A549 (cell line): Measurements from ENCODE around the gene SYTL3.

Experiments used
- EP300 ChIP-seq, 2 experiments: fragments of >200 bp; sonication (Bioruptor Twin); formaldehyde crosslinking; IDR thresholded peaks; 2 replicates in 1 of 2; 3 replicates in 1 of 2; pipeline ENCODE4 v1.6.1; 2016 to 2017
- HEYL ChIP-seq: fragments of 250-450 bp; sonication (Bioruptor Pico); IDR thresholded peaks from 2 replicates; pipeline ENCODE4 v1.8.0; 2021; ENCODE audit warnings: mild to moderate bottlenecking, moderate library complexity
- KDM1A ChIP-seq: fragments of 200-600 bp; sonication (generic); IDR thresholded peaks from 2 replicates; pipeline ENCODE4 v1.6.1; 2016; ENCODE audit warnings: low read depth, mild to moderate bottlenecking
- KDM5A ChIP-seq: fragments of 200-600 bp; sonication (generic); IDR thresholded peaks from 2 replicates; pipeline ENCODE4 v1.6.1; 2016; ENCODE audit warnings: antibody characterized with exemption, mild to moderate bottlenecking
- MYC ChIP-seq: IDR thresholded peaks from 2 replicates; pipeline ENCODE4 v1.6.1; 2012; ENCODE audit warnings: mild to moderate bottlenecking, inconsistent platforms, low read length, improper control_type of control experiment, borderline replicate concordance
- POLR2A ChIP-seq: IDR thresholded peaks from 2 replicates; pipeline ENCODE4 v1.6.1; 2012; ENCODE audit warnings: mild to moderate bottlenecking, low read length
- POLR2AphosphoS2 ChIP-seq: conservative IDR thresholded peaks from 2 replicates; pipeline ENCODE4 v1.6.1; 2012; ENCODE audit warnings: low read length, improper control_type of control experiment, inconsistent platforms
- RAD21 ChIP-seq, 2 experiments: fragments of >200 bp in 1 of 2; sonication (Bioruptor Twin) in 1 of 2; formaldehyde crosslinking in 1 of 2; IDR thresholded peaks in 1 of 2; conservative IDR thresholded peaks in 1 of 2; 2 replicates in 1 of 2; 3 replicates in 1 of 2; pipeline ENCODE4 v1.6.1; 2012 to 2018; ENCODE audit warnings: inconsistent platforms in 1 of 2
- TF ChIP-seq, protein P1 (sequence below): fragments of >200 bp; sonication (Bioruptor Twin); formaldehyde crosslinking; IDR thresholded peaks from 3 replicates; pipeline ENCODE4 v1.5.1; 2016
- TF ChIP-seq, protein P2 (sequence below): fragments of 200-600 bp; sonication (generic); IDR thresholded peaks from 2 replicates; pipeline ENCODE4 v1.6.1; 2016; ENCODE audit warnings: antibody characterized with exemption, mild to moderate bottlenecking, moderate library complexity

DNA sequence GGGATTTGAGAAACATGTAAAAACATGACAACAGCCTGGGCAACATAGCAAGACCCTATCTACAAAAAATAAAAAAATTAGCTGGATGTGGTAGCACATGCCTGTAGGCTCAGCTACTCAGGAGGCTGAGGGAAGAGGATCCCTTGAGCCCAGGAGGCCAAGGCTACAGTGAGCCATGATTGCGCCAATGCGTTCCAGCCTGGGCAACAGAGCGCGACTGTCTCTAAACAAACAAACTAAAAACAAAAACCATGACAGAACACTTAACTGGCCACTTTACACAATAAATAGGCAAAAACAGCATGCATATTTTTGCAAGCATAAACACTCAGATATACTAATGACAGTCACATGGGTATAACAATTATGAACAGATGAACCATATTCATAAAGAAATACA is 60.0 kb downstream of the SYTL3 start:
- TF ChIP-seq HEYL (no peak), POLR2A (no peak), RAD21 (conservative IDR thresholded peaks at IDR 0.05 in 1 of 2, IDR thresholded peaks at IDR 0.05 in 1 of 2) (no peak), KDM5A (no peak), POLR2AphosphoS2 (no peak), KDM1A (no peak), EP300 (IDR thresholded peaks at IDR 0.05) (no peak), MYC (no peak)
- TF ChIP-seq, protein P1, sequence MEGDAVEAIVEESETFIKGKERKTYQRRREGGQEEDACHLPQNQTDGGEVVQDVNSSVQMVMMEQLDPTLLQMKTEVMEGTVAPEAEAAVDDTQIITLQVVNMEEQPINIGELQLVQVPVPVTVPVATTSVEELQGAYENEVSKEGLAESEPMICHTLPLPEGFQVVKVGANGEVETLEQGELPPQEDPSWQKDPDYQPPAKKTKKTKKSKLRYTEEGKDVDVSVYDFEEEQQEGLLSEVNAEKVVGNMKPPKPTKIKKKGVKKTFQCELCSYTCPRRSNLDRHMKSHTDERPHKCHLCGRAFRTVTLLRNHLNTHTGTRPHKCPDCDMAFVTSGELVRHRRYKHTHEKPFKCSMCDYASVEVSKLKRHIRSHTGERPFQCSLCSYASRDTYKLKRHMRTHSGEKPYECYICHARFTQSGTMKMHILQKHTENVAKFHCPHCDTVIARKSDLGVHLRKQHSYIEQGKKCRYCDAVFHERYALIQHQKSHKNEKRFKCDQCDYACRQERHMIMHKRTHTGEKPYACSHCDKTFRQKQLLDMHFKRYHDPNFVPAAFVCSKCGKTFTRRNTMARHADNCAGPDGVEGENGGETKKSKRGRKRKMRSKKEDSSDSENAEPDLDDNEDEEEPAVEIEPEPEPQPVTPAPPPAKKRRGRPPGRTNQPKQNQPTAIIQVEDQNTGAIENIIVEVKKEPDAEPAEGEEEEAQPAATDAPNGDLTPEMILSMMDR, result no peak
- TF ChIP-seq, protein P2, sequence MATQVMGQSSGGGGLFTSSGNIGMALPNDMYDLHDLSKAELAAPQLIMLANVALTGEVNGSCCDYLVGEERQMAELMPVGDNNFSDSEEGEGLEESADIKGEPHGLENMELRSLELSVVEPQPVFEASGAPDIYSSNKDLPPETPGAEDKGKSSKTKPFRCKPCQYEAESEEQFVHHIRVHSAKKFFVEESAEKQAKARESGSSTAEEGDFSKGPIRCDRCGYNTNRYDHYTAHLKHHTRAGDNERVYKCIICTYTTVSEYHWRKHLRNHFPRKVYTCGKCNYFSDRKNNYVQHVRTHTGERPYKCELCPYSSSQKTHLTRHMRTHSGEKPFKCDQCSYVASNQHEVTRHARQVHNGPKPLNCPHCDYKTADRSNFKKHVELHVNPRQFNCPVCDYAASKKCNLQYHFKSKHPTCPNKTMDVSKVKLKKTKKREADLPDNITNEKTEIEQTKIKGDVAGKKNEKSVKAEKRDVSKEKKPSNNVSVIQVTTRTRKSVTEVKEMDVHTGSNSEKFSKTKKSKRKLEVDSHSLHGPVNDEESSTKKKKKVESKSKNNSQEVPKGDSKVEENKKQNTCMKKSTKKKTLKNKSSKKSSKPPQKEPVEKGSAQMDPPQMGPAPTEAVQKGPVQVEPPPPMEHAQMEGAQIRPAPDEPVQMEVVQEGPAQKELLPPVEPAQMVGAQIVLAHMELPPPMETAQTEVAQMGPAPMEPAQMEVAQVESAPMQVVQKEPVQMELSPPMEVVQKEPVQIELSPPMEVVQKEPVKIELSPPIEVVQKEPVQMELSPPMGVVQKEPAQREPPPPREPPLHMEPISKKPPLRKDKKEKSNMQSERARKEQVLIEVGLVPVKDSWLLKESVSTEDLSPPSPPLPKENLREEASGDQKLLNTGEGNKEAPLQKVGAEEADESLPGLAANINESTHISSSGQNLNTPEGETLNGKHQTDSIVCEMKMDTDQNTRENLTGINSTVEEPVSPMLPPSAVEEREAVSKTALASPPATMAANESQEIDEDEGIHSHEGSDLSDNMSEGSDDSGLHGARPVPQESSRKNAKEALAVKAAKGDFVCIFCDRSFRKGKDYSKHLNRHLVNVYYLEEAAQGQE, result no peak
